Activated T-helper 1 cell treated with Interleukin-2 at 50 U/mL for 16 hours (primary cell): ENCODE results near the gene USP43.
"Not testable (repeated sequence)": the region's sequence is repeated elsewhere in the genome, so short reads cannot be mapped to it uniquely, and the experiment has no call there.

Experiments used
- DNase-seq: peaks from one replicate; pipeline ENCODE4 v3.0.0-alpha.2; 2020; ENCODE audit warnings: low read depth

The USP43 gene

GRCh38 chr17:9644910-9645751, at the start of gene USP43:
Gene USP43, plus strand, starts transcription at chr17:9645517. Its CDS starts 116 bp downstream, at chr17:9645633.
- DNase-seq = no peak

- DNase-seq = not testable (repeated sequence)
Observed at GRCh38 chr17:9597638-9598037, 47.7 kb upstream of the USP43 start.

GRCh38 chr17:9598661-9599060, 46.7 kb upstream of the USP43 start:
- DNase-seq = no peak

- not testable (repeated sequence) for DNase-seq
Observed at GRCh38 chr17:9604583-9604982, 40.7 kb upstream of the USP43 start.

GRCh38 chr17:9606453-9606852, 38.9 kb upstream of the USP43 start:
- no peak for DNase-seq

- not testable (repeated sequence) for DNase-seq
Observed at GRCh38 chr17:9607058-9607457, 38.3 kb upstream of the USP43 start.

GRCh38 chr17:9611557-9611956, 33.8 kb upstream of the USP43 start:
- no peak for DNase-seq

- no peak for DNase-seq
Observed at GRCh38 chr17:9612006-9612405, 33.3 kb upstream of the USP43 start.

GRCh38 chr17:9615486-9615885, 29.8 kb upstream of the USP43 start:
- DNase-seq = no peak

- DNase-seq = no peak
Observed at GRCh38 chr17:9622961-9623360, 22.4 kb upstream of the USP43 start.

GRCh38 chr17:9628509-9628908, 16.8 kb upstream of the USP43 start:
- no peak for DNase-seq

- DNase-seq = no peak
Observed at GRCh38 chr17:9632741-9633140, 12.6 kb upstream of the USP43 start.

GRCh38 chr17:9635340-9635739, 10.0 kb upstream of the USP43 start:
- no peak for DNase-seq

GRCh38 chr17:9636501-9636900, 8.8 kb upstream of the USP43 start:
- no peak for DNase-seq

- not testable (repeated sequence) for DNase-seq
Observed at GRCh38 chr17:9640388-9640787, 4.9 kb upstream of the USP43 start.

- no peak for DNase-seq
Observed at GRCh38 chr17:9643611-9644010, 1.7 kb upstream of the USP43 start.

GRCh38 chr17:9645851-9646545, 681 bp downstream of the USP43 start:
- no peak for DNase-seq

GRCh38 chr17:9646546-9646885, 1.2 kb downstream of the USP43 start:
- DNase-seq = no peak

- no peak for DNase-seq
Observed at GRCh38 chr17:9647014-9647413, 1.7 kb downstream of the USP43 start.

- DNase-seq = no peak
Observed at GRCh38 chr17:9648521-9649110, 3.3 kb downstream of the USP43 start.

- DNase-seq = no peak
Observed at GRCh38 chr17:9658593-9659211, 13.4 kb downstream of the USP43 start.

GRCh38 chr17:9661027-9661426, 15.7 kb downstream of the USP43 start:
- no peak for DNase-seq

GRCh38 chr17:9663511-9663910, 18.2 kb downstream of the USP43 start:
- not testable (repeated sequence) for DNase-seq
